OCI-LY7 (cell line): ENCODE measurements around the gene PRR18. TPM values are rescaled to one million over a fixed set of nuclear protein-coding genes. Genes with fewer than 3 reads are reported as not detected.

Experiments used
- BruUV-seq: library from RNA; stranded (reverse); fragments of 400-500 nt; replicated peaks from 2 replicates; lab custom pipeline; 2021; lab: Mats Ljungman, UMichigan
- CTCF ChIA-PET: fragments of 300-600 bp; sonication (Branson Sonifier 250); formaldehyde crosslinking; loops from one replicate; lab custom pipeline; 2022; ENCODE audit warnings: antibody characterized with exemption; ENCODE audit not compliant: unreplicated experiment; lab: Charles Lee
- POLR2A ChIA-PET: fragments of 300-600 bp; sonication (Branson Sonifier 250); formaldehyde crosslinking; loops from one replicate; lab custom pipeline; 2022; ENCODE audit warnings: antibody characterized with exemption; lab: Charles Lee
- DNase-seq: peaks from one replicate; pipeline ENCODE4 v3.0.0-alpha.2; 2015; ENCODE audit warnings: low spot score
- H2AFZ ChIP-seq: fragments of 200-600 bp; sonication (generic), shearing (Covaris generic); 2 replicates; pipeline ENCODE4 v1.6.1; 2014; ENCODE audit warnings: mild to moderate bottlenecking, antibody characterized with exemption, low read length, moderate library complexity
- H3K27ac ChIP-seq: fragments of 200-600 bp; sonication (generic); 2 replicates; pipeline ENCODE4 v1.5.1; 2014; ENCODE audit warnings: mixed run types, low read depth, mild to moderate bottlenecking, moderate library complexity, low read length, inconsistent platforms; ENCODE audit not compliant: poor library complexity, severe bottlenecking
- H3K36me3 ChIP-seq: fragments of 200-600 bp; sonication (generic); 2 replicates; pipeline ENCODE4 v1.6.1; 2014; ENCODE audit warnings: mild to moderate bottlenecking, antibody characterized with exemption, low read length, moderate library complexity, mixed read lengths; ENCODE audit not compliant: insufficient read depth
- H3K4me1 ChIP-seq: fragments of 200-600 bp; sonication (generic); 2 replicates; pipeline ENCODE4 v1.5.1; 2014; ENCODE audit warnings: mild to moderate bottlenecking, low read length; ENCODE audit not compliant: insufficient read depth, poor library complexity, severe bottlenecking
- H3K4me2 ChIP-seq: fragments of 200-600 bp; sonication (generic); 2 replicates; pipeline ENCODE4 v1.6.1; 2014; ENCODE audit warnings: mild to moderate bottlenecking, low read length
- H3K4me3 ChIP-seq: fragments of 200-600 bp; sonication (generic); 2 replicates; pipeline ENCODE4 v1.5.1; 2014; ENCODE audit warnings: mild to moderate bottlenecking, low read depth, low read length; ENCODE audit not compliant: poor library complexity, severe bottlenecking
- H3K79me2 ChIP-seq: fragments of 200-600 bp; sonication (generic); 2 replicates; pipeline ENCODE4 v1.6.1; 2016; ENCODE audit warnings: low read depth, mild to moderate bottlenecking, low read length, moderate library complexity, mixed read lengths; ENCODE audit not compliant: insufficient read depth
- H3K9me2 ChIP-seq: fragments of 200-600 bp; sonication (generic); 2 replicates; pipeline ENCODE4 v1.6.1; 2016; ENCODE audit warnings: mild to moderate bottlenecking, low read length, mixed read lengths; ENCODE audit not compliant: insufficient read depth
- H3K9me3 ChIP-seq: fragments of 200-600 bp; sonication (generic); 2 replicates; pipeline ENCODE4 v1.6.1; 2014; ENCODE audit warnings: mild to moderate bottlenecking, mixed run types, low read length, mixed read lengths
- H4K20me1 ChIP-seq: fragments of 200-600 bp; sonication (generic); 2 replicates; pipeline ENCODE4 v1.6.1; 2014; ENCODE audit warnings: mild to moderate bottlenecking, antibody characterized with exemption, low read length, moderate library complexity, mixed read lengths; ENCODE audit not compliant: insufficient read depth
- CTCF ChIP-seq: fragments of 200-600 bp; sonication (generic); conservative IDR thresholded peaks from 2 replicates; pipeline ENCODE4 v1.5.1; 2014; ENCODE audit warnings: mild to moderate bottlenecking, antibody characterized with exemption, low read length, moderate library complexity, mixed read lengths
- EZH2phosphoT487 ChIP-seq: fragments of 200-600 bp; sonication (generic); IDR thresholded peaks from 2 replicates; pipeline ENCODE4 v1.6.1; 2018; ENCODE audit warnings: low read depth, borderline replicate concordance, mild to moderate bottlenecking, mixed run types, antibody characterized with exemption, low read length, moderate library complexity, mixed read lengths
- intact Hi-C: fragments of 100-400 bp; cut with micrococcal nuclease; formaldehyde crosslinking; loops from one replicate; pipeline ENCODE4 v1.10.0; 2022; ENCODE audit not compliant: unreplicated experiment
- total RNA-seq, 2 experiments: library from RNA; depleted of rRNA in 1 of 2; stranded (reverse); fragments of >200 nt in 1 of 2; shearing (Covaris generic) in 1 of 2; gene quantifications; 2 replicates each; pipeline ENCODE4 v1.2.3, GENCODE V29; 2014 to 2022

The PRR18 gene
- total RNA-seq, 2 experiments from 2014 or later: 0.13 to 0.38 TPM

- no TSS peak for BruUV-seq
- Histone ChIP-seq H3K36me3 (no peaks in the 10 kb centered on the region), H2AFZ (no peak overlapping the region), H3K79me2 (no peaks in the 10 kb centered on the region), H3K9me2 (no peaks in the 10 kb centered on the region), H3K4me3 (no peak overlapping the region), H4K20me1 (no peaks in the 10 kb centered on the region), H3K27ac (no peak overlapping the region), H3K4me2 (no peak overlapping the region), H3K9me3 (no peaks in the 10 kb centered on the region), H3K4me1 (peaks cover 8% of the 10 kb centered on the region)
- TF ChIP-seq EZH2phosphoT487: no peak
- TF ChIP-seq CTCF: no peak
- intact Hi-C loops: no loop called here
- ChIA-PET CTCF (no interaction called here), POLR2A (interaction anchor here (1.0 to 2.6 kb wide), 2 partner anchors 9 to 11 kb away, joined by 3 to 6 read pairs; no protein-coding TSS in a partner anchor)
- DNase-seq: no peak
Observed at GRCh38 chr6:166301611-166302529, 6.3 kb downstream of the PRR18 start.

GRCh38 chr6:166300357-166300987 is 7.7 kb downstream of the PRR18 start:
- Histone ChIP-seq H3K9me3 (peaks cover 1% of the 10 kb centered on the region; the same call in 1 of the 2 replicates), H3K36me3 (no peaks in the 10 kb centered on the region; the same call in 1 of the 2 replicates), H3K9me2 (no peaks in the 10 kb centered on the region), H2AFZ (no peak overlapping the region), H3K4me2 (no peak overlapping the region), H4K20me1 (no peaks in the 10 kb centered on the region), H3K4me1 (peaks cover 2% of the 10 kb centered on the region), H3K4me3 (no peak overlapping the region), H3K79me2 (no peaks in the 10 kb centered on the region), H3K27ac (no peak overlapping the region)
- ChIA-PET POLR2A (interaction anchor here (0.7 to 2.6 kb wide), 2 partner anchors 11 to 157 kb away, joined by 3 to 6 read pairs; no protein-coding TSS in a partner anchor), CTCF (no interaction called here)
- DNase-seq: no peak
- BruUV-seq: no TSS peak
- no peak for TF ChIP-seq CTCF
- intact Hi-C loops: no loop called here
